T-helper 1 cell (primary cell): Measurements from ENCODE around the gene PKHD1.

Experiments used
- DNase-seq, 5 donors: peaks; one replicate each; pipeline ENCODE4 v3.0.0-alpha.2; 2012 to 2020

PKHD1 gene

GRCh38 chr6:51775942-51776860 is 311.2 kb downstream of the PKHD1 start:
- no peak for DNase-seq

GRCh38 chr6:51768087-51768486 is 319.3 kb downstream of the PKHD1 start:
- no peak for DNase-seq

- no peak for DNase-seq
Measured at GRCh38 chr6:51765230-51765629, 322.2 kb downstream of the PKHD1 start.

- no peak for DNase-seq
Measured at GRCh38 chr6:51753635-51754034, 333.8 kb downstream of the PKHD1 start.

GRCh38 chr6:51743999-51744398 is 343.4 kb downstream of the PKHD1 start:
- DNase-seq = no peak

- DNase-seq = no peak
Measured at GRCh38 chr6:51740658-51741057, 346.8 kb downstream of the PKHD1 start.

GRCh38 chr6:51738614-51739013 is 348.8 kb downstream of the PKHD1 start:
- no peak for DNase-seq

GRCh38 chr6:51737580-51738360 is 349.6 kb downstream of the PKHD1 start:
- no peak for DNase-seq

- no peak for DNase-seq
Measured at GRCh38 chr6:51725155-51725554, 362.3 kb downstream of the PKHD1 start.

GRCh38 chr6:51720327-51720726 is 367.1 kb downstream of the PKHD1 start:
- no peak for DNase-seq

- DNase-seq = no peak
Measured at GRCh38 chr6:51719297-51719696, 368.1 kb downstream of the PKHD1 start.

- DNase-seq = no peak
Measured at GRCh38 chr6:51718533-51718932, 368.9 kb downstream of the PKHD1 start.

- DNase-seq = no peak
Measured at GRCh38 chr6:51717477-51717876, 369.9 kb downstream of the PKHD1 start.

GRCh38 chr6:51711876-51712275 is 375.5 kb downstream of the PKHD1 start:
- no peak for DNase-seq

- no peak for DNase-seq
Measured at GRCh38 chr6:51706086-51706485, 381.3 kb downstream of the PKHD1 start.

GRCh38 chr6:51704932-51705540 is 382.4 kb downstream of the PKHD1 start:
- DNase-seq = no peak

- DNase-seq = no peak
Measured at GRCh38 chr6:51702851-51703250, 384.6 kb downstream of the PKHD1 start.

GRCh38 chr6:51684603-51685002 is 402.8 kb downstream of the PKHD1 start:
- no peak for DNase-seq

- DNase-seq = no peak
Measured at GRCh38 chr6:51684038-51684437, 403.4 kb downstream of the PKHD1 start.

- DNase-seq = no peak
Measured at GRCh38 chr6:51678905-51679620, 408.4 kb downstream of the PKHD1 start.

- no peak for DNase-seq
Measured at GRCh38 chr6:51678274-51678673, 409.1 kb downstream of the PKHD1 start.

GRCh38 chr6:51675922-51676275 is 411.5 kb downstream of the PKHD1 start:
- DNase-seq = no peak
